ENCODE measurements around the gene PSMD12. TPM values are rescaled to one million over a fixed set of nuclear protein-coding genes. Genes with fewer than 3 reads are reported as not detected.

The PSMD12 gene
- total RNA-seq, 2 experiments from 2014 or later, result 15.0 to 62.8 TPM

DNA sequence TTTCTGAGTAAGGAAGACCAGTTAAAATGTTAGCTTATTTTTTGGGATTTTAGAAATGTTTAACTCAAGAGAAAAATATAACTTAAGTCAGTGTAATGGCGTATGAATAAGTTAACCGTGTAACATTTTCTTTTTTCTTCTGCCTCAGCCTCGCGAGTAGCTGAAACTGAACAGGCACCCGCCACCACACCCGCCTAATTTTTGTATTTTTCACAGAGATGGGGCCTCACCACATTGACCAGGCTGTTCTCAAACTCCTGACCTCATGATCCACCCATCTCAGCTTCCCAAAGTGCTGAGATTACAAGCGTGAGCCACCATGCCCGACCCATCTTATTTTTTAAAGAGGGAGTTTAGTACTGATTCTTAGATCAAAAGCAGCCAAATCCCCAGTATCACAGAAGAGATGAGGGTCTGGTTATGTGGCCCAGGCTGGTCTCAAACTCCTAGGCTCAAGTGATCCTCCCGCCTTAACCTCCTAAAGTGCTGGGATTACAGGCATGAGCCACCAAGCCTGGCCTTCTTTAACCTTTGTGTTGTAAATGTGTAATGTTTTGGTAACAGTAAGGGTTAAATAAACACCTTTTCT, 27.5 kb upstream of the PSMD12 start:
- CTCF ChIA-PET (ENCODE audit: unreplicated experiment), result interaction anchor here (0.7 kb wide), 1 partner anchor 13 kb away, joined by 4 read pairs; no protein-coding TSS in a partner anchor
- H3K9me2 ChIP-seq (ENCODE audit: insufficient read depth, low read length), result no peaks in the 10 kb centered on the region
- no peaks in the 10 kb centered on the region for H3K9me3 ChIP-seq (ENCODE audit: low read length)
- no peak overlapping the region for H2AFZ ChIP-seq (ENCODE audit: low read length)
- H3K36me3 ChIP-seq (ENCODE audit: insufficient read depth, low read length), result no peaks in the 10 kb centered on the region
- no peak overlapping the region for H3K4me2 ChIP-seq (ENCODE audit: low read length)
- no peaks in the 10 kb centered on the region for H3K79me2 ChIP-seq (ENCODE audit: insufficient read depth, low read depth, low read length)
- POLR2A ChIA-PET, result interaction anchor here (0.7 kb wide), 2 partner anchors 546 to 600 kb away, joined by 3 read pairs; no protein-coding TSS in a partner anchor
- intact Hi-C loops (cut with micrococcal nuclease; ENCODE audit: unreplicated experiment), result no loop called here
- no peak for TF ChIP-seq EZH2phosphoT487 (IDR thresholded peaks at IDR 0.05; ENCODE audit: borderline replicate concordance, low read depth, low read length)
- TF ChIP-seq, protein P1, sequence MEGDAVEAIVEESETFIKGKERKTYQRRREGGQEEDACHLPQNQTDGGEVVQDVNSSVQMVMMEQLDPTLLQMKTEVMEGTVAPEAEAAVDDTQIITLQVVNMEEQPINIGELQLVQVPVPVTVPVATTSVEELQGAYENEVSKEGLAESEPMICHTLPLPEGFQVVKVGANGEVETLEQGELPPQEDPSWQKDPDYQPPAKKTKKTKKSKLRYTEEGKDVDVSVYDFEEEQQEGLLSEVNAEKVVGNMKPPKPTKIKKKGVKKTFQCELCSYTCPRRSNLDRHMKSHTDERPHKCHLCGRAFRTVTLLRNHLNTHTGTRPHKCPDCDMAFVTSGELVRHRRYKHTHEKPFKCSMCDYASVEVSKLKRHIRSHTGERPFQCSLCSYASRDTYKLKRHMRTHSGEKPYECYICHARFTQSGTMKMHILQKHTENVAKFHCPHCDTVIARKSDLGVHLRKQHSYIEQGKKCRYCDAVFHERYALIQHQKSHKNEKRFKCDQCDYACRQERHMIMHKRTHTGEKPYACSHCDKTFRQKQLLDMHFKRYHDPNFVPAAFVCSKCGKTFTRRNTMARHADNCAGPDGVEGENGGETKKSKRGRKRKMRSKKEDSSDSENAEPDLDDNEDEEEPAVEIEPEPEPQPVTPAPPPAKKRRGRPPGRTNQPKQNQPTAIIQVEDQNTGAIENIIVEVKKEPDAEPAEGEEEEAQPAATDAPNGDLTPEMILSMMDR (conservative IDR thresholded peaks at IDR 0.05; ENCODE audit: low read length), result no peak
- no peak overlapping the region for H3K4me3 ChIP-seq (ENCODE audit: low read depth, low read length, poor library complexity, severe bottlenecking)
- DNase-seq (ENCODE audit: low spot score), result no peak
- no peak overlapping the region for H3K27ac ChIP-seq (ENCODE audit: low read depth, low read length, poor library complexity, severe bottlenecking)
- H3K4me1 ChIP-seq (ENCODE audit: insufficient read depth, low read length, poor library complexity, severe bottlenecking), result no peaks in the 10 kb centered on the region
- BruUV-seq (replicated peaks), result no TSS peak
- no peaks in the 10 kb centered on the region; the same call in 1 of the 2 replicates for H4K20me1 ChIP-seq (ENCODE audit: insufficient read depth, low read length)

DNA sequence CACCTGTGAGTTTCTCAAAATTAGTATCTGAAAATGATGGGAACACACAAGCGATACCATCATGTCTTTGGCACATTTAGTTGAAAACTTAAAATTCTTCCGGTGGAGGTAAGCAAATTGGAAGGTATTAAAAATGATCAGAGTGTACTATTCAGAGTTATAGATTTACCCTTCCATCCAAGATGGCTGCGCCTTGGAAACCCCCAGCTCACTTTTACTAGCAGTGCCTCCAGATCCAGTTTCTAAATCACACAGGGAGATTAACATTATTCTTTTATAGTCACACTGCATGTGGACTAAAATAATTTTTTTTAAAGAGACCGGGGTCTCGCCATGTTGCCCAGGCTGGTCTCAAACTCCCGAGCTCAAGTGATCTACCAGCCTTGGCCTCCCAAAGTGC, 25.7 kb upstream of the PSMD12 start:
- ChIA-PET POLR2A (no interaction called here), CTCF (ENCODE audit: unreplicated experiment) (no interaction called here)

More for the DNA sequence above, 25.7 kb upstream of the PSMD12 start:
- no peak for TF ChIP-seq EZH2phosphoT487 (IDR thresholded peaks at IDR 0.05; ENCODE audit: borderline replicate concordance, low read depth, low read length)
- TF ChIP-seq, protein P1 (conservative IDR thresholded peaks at IDR 0.05; ENCODE audit: low read length), result no peak
- Histone ChIP-seq H3K27ac (ENCODE audit: low read depth, low read length, poor library complexity, severe bottlenecking) (no peak overlapping the region), H3K79me2 (ENCODE audit: insufficient read depth, low read depth, low read length) (no peaks in the 10 kb centered on the region), H4K20me1 (ENCODE audit: insufficient read depth, low read length) (no peaks in the 10 kb centered on the region; the same call in 1 of the 2 replicates), H3K4me1 (ENCODE audit: insufficient read depth, low read length, poor library complexity, severe bottlenecking) (no peaks in the 10 kb centered on the region), H2AFZ (ENCODE audit: low read length) (no peak overlapping the region), H3K4me2 (ENCODE audit: low read length) (no peak overlapping the region), H3K4me3 (ENCODE audit: low read depth, low read length, poor library complexity, severe bottlenecking) (no peak overlapping the region), H3K9me2 (ENCODE audit: insufficient read depth, low read length) (no peaks in the 10 kb centered on the region), H3K9me3 (ENCODE audit: low read length) (no peaks in the 10 kb centered on the region), H3K36me3 (ENCODE audit: insufficient read depth, low read length) (no peaks in the 10 kb centered on the region)
- intact Hi-C loops (cut with micrococcal nuclease; ENCODE audit: unreplicated experiment), result no loop called here
- no peak for DNase-seq (ENCODE audit: low spot score)
- BruUV-seq (replicated peaks), result no TSS peak
